Adrenal gland (tissue), 5 donors: ENCODE measurements around the gene GCN1.

ENCODE experiments used
- CTCF ChIP-seq, 6 experiments: fragments of 450-650 bp in 4 of 6; fragments of 200-600 bp in 2 of 6; sonication (generic) in 1 of 6; IDR thresholded peaks; 1 replicate in 5 of 6; 2 replicates in 1 of 6; pipeline versions ENCODE4 v1.5.1 to v1.8.0; 2016 to 2021; ENCODE audit warnings: antibody characterized with exemption in 6 of 6, mild to moderate bottlenecking in 2 of 6, moderate library complexity in 1 of 6
- POLR2A ChIP-seq, 2 donors: fragments of 450-650 bp; IDR thresholded peaks; one replicate each; pipeline ENCODE4 v1.6.1; 2017; ENCODE audit warnings: antibody characterized with exemption in 2 of 2, mild to moderate bottlenecking in 2 of 2, moderate library complexity in 1 of 2
- donor health status: DM: no; HTN: no; CAD: no.

- TF ChIP-seq POLR2A (IDR thresholded peaks at IDR 0.05) (no peak), CTCF (IDR thresholded peaks at IDR 0.05) (no peak)
Observed at GRCh38 chr12:120180975-120181374, 13.5 kb downstream of the GCN1 start.
